HCT116 (cell line): Measurements from ENCODE around the gene PRKCA. TPM values are rescaled to one million over a fixed set of nuclear protein-coding genes. Genes with fewer than 3 reads are reported as not detected.

Source experiments
- ATAC-seq: fragments of 200-7000 bp; cut with Tn5 transposase; 2 replicates; pipeline ENCODE4 v1.9.1; 2020; ENCODE audit warnings: mild to moderate bottlenecking, moderate library complexity
- BruUV-seq: library from RNA; stranded (reverse); fragments of 400-500 nt; replicated peaks from 2 replicates; lab custom pipeline; 2021; lab: Mats Ljungman, UMichigan
- CTCF ChIA-PET: fragments of 300-600 bp; sonication (Branson Sonifier 250); formaldehyde crosslinking; loops from one replicate; lab custom pipeline; 2021; ENCODE audit warnings: antibody characterized with exemption; lab: Charles Lee
- POLR2A ChIA-PET: fragments of 300-600, 350-600 bp; sonication (Branson Sonifier 250); formaldehyde crosslinking; loops from one replicate; lab custom pipeline; 2021; ENCODE audit warnings: antibody characterized with exemption; lab: Charles Lee
- RAD21 ChIA-PET, 2 experiments: fragments of 300-600 bp; sonication (Branson Sonifier 250); formaldehyde crosslinking; loops; one replicate each; lab custom pipeline; 2023; ENCODE audit warnings: low total read pairs in 2 of 2; ENCODE audit not compliant: uncharacterized antibody in 2 of 2, unreplicated experiment in 2 of 2, low non-redundant PET in 1 of 2; lab: Charles Lee
- DNase-seq: peaks from one replicate; pipeline ENCODE4 v3.0.0-alpha.2; 2010; ENCODE audit warnings: low read depth, low spot score
- H2AFZ ChIP-seq: fragments of 200-600 bp; shearing (Covaris generic), sonication (generic); 2 replicates; pipeline ENCODE4 v1.6.1; 2017; ENCODE audit warnings: low read depth, mixed run types, mixed read lengths, antibody characterized with exemption, low read length; ENCODE audit not compliant: poor library complexity, severe bottlenecking
- H3K27ac ChIP-seq: 2 replicates; pipeline ENCODE4 v1.5.1; 2012; ENCODE audit warnings: low read depth, low read length
- H3K27me3 ChIP-seq: fragments of 200-600 bp; sonication (generic); 2 replicates; pipeline ENCODE4 v1.6.1; 2016; ENCODE audit warnings: mixed run types, low read length, mixed read lengths; ENCODE audit not compliant: insufficient read depth
- H3K36me3 ChIP-seq, 2 experiments: fragments of 200-500 bp in 1 of 2; fragments of 200-600 bp in 1 of 2; sonication (Bioruptor generic) in 1 of 2; sonication (generic) in 1 of 2; 2 replicates each; pipeline versions ENCODE4 v1.5.1 to v1.6.1; 2014 to 2016; ENCODE audit warnings: low read length in 2 of 2, inconsistent platforms in 1 of 2, mixed read lengths in 1 of 2, mixed run types in 1 of 2; ENCODE audit not compliant: insufficient read depth in 2 of 2, control insufficient read depth in 1 of 2
- H3K4me1 ChIP-seq, 2 experiments: fragments of 200-600 bp in 1 of 2; sonication (generic) in 1 of 2; 2 replicates each; pipeline versions ENCODE4 v1.5.1 to v1.6.1; 2012 to 2017; ENCODE audit warnings: low read length in 2 of 2, inconsistent platforms in 1 of 2, mild to moderate bottlenecking in 1 of 2, mixed read lengths in 1 of 2, mixed run types in 1 of 2, moderate library complexity in 1 of 2; ENCODE audit not compliant: insufficient read depth in 2 of 2, control insufficient read depth in 1 of 2
- H3K4me2 ChIP-seq: fragments of 200-600 bp; sonication (generic); 2 replicates; pipeline ENCODE4 v1.6.1; 2017; ENCODE audit warnings: mixed run types, low read length, mixed read lengths
- H3K4me3 ChIP-seq, 2 experiments: fragments of 200-600 bp in 1 of 2; sonication (generic) in 1 of 2; replicated peaks in 1 of 2; 2 replicates each; pipeline ENCODE4 v1.5.1; 2011 to 2016; ENCODE audit warnings: low read length in 2 of 2, control low read depth in 1 of 2, low read depth in 1 of 2, mild to moderate bottlenecking in 1 of 2, mixed read lengths in 1 of 2, mixed run types in 1 of 2
- H3K79me2 ChIP-seq: fragments of 200-600 bp; sonication (generic); 2 replicates; pipeline ENCODE4 v1.6.1; 2017; ENCODE audit warnings: mild to moderate bottlenecking, mixed run types, low read length, moderate library complexity, mixed read lengths; ENCODE audit not compliant: insufficient read depth
- H3K9ac ChIP-seq: fragments of 200-600 bp; sonication (generic); 2 replicates; pipeline ENCODE4 v1.6.1; 2016; ENCODE audit warnings: low read length, mixed read lengths
- H3K9me2 ChIP-seq: fragments of 200-600 bp; sonication (generic), shearing (Covaris generic); 2 replicates; pipeline ENCODE4 v1.6.1; 2017; ENCODE audit warnings: mixed run types, mild to moderate bottlenecking, moderate library complexity; ENCODE audit not compliant: insufficient read depth
- H3K9me3 ChIP-seq, 2 experiments: fragments of 200-500 bp in 1 of 2; fragments of 200-600 bp in 1 of 2; sonication (Bioruptor generic) in 1 of 2; sonication (generic) in 1 of 2; 2 replicates each; pipeline ENCODE4 v1.6.1; 2014 to 2017; ENCODE audit warnings: low read length in 2 of 2, mixed read lengths in 2 of 2, inconsistent platforms in 1 of 2, low read depth in 1 of 2, mild to moderate bottlenecking in 1 of 2, mixed run types in 1 of 2, moderate library complexity in 1 of 2; ENCODE audit not compliant: control insufficient read depth in 1 of 2, insufficient read depth in 1 of 2
- H4K20me1 ChIP-seq: fragments of 200-600 bp; sonication (generic), shearing (Covaris generic); 2 replicates; pipeline ENCODE4 v1.6.1; 2017; ENCODE audit warnings: mixed run types, mild to moderate bottlenecking, moderate library complexity; ENCODE audit not compliant: insufficient read depth
- ATF3 ChIP-seq: IDR thresholded peaks from 2 replicates; pipeline ENCODE4 v1.6.1; 2012
- CBX3 ChIP-seq: IDR thresholded peaks from 2 replicates; pipeline ENCODE4 v1.6.1; 2012; ENCODE audit warnings: low read depth
- CEBPB ChIP-seq: IDR thresholded peaks from 2 replicates; pipeline ENCODE4 v1.6.1; 2012; ENCODE audit warnings: low read depth
- EGR1 ChIP-seq: IDR thresholded peaks from 2 replicates; pipeline ENCODE4 v1.6.1; 2012; ENCODE audit warnings: low read depth
- EZH2 ChIP-seq: fragments of 200-600 bp; sonication (generic); IDR thresholded peaks from 2 replicates; pipeline ENCODE4 v1.6.1; 2017; ENCODE audit warnings: antibody characterized with exemption, mixed run types
- FOSL1 ChIP-seq: IDR thresholded peaks from 2 replicates; pipeline ENCODE4 v1.6.1; 2012; ENCODE audit warnings: low read depth
- REST ChIP-seq: IDR thresholded peaks from 2 replicates; pipeline ENCODE4 v1.6.1; 2012; ENCODE audit warnings: low read depth
- SP1 ChIP-seq: IDR thresholded peaks from 2 replicates; pipeline ENCODE4 v1.6.1; 2012; ENCODE audit warnings: low read depth
- SRF ChIP-seq: IDR thresholded peaks from 2 replicates; pipeline ENCODE4 v1.6.1; 2012; ENCODE audit warnings: low read depth
- YY1 ChIP-seq: IDR thresholded peaks from 2 replicates; pipeline ENCODE4 v1.6.1; 2011; ENCODE audit warnings: low read length, low read depth, moderate library complexity, mild to moderate bottlenecking; ENCODE audit not compliant: insufficient replicate concordance; ENCODE audit errors: extremely low read depth
- intact Hi-C: fragments of 100-400 bp; cut with micrococcal nuclease; formaldehyde crosslinking; loops from 2 replicates; pipeline ENCODE4 v1.10.0; 2022
- total RNA-seq: library from RNA; stranded (reverse); gene quantifications from one replicate; pipeline ENCODE4 v1.2.1, GENCODE V29; 2021; ENCODE audit not compliant: unreplicated experiment

Gene PRKCA
- total RNA-seq, 1 experiment from 2014 or later: 18.8 TPM

GRCh38 chr17:66435182-66435581, 132.8 kb downstream of the PRKCA start:
- Histone ChIP-seq H3K4me3 (no peak overlapping the region), H3K4me2 (no peak overlapping the region), H3K9me2 (no peaks in the 10 kb centered on the region), H2AFZ (no peak overlapping the region), H3K27me3 (0 out of 2 replicates have a peak, but pooled peaks cover 5% of the 10 kb centered on the region), H3K27ac (no peak overlapping the region), H3K4me1 (no peaks in the 10 kb centered on the region), H3K36me3 (no peaks in the 10 kb centered on the region), H3K79me2 (no peaks in the 10 kb centered on the region), H4K20me1 (no peaks in the 10 kb centered on the region), H3K9ac (no peak overlapping the region), H3K9me3 (no peaks in the 10 kb centered on the region)
- no peak for ATAC-seq
- ChIA-PET RAD21 (no interaction called here), POLR2A (no interaction called here), CTCF (interaction anchor here (1.3 kb wide), 1 partner anchor 14 kb away, joined by 3 read pairs; no protein-coding TSS in a partner anchor)
- BruUV-seq: no TSS peak
- no peak for TF ChIP-seq EZH2
- TF ChIP-seq ATF3: no peak
- TF ChIP-seq FOSL1: no peak
- DNase-seq: no peak
- intact Hi-C loops: no loop called here

GRCh38 chr17:66436631-66437030, 134.2 kb downstream of the PRKCA start:
- Histone ChIP-seq H3K9me3 (no peaks in the 10 kb centered on the region), H3K79me2 (no peaks in the 10 kb centered on the region), H3K4me2 (no peak overlapping the region), H3K9ac (no peak overlapping the region), H3K27me3 (0 out of 2 replicates have a peak, but pooled peaks cover 5% of the 10 kb centered on the region), H2AFZ (no peak overlapping the region), H4K20me1 (no peaks in the 10 kb centered on the region), H3K9me2 (no peaks in the 10 kb centered on the region), H3K4me1 (no peaks in the 10 kb centered on the region), H3K4me3 (no peak overlapping the region), H3K27ac (no peak overlapping the region), H3K36me3 (no peaks in the 10 kb centered on the region)
- DNase-seq (no peak), ATAC-seq (no peak)
- intact Hi-C loops: no loop called here
- CTCF ChIA-PET: no interaction called here
- no TSS peak for BruUV-seq
- TF ChIP-seq YY1 (no peak), SP1 (no peak), EZH2 (no peak), CEBPB (no peak), REST (no peak), EGR1 (no peak), CBX3 (no peak), ATF3 (no peak), SRF (no peak)
- POLR2A ChIA-PET: interaction anchor here (0.6 kb wide), 1 partner anchor 227 kb away, joined by 3 read pairs; no protein-coding TSS in a partner anchor
- RAD21 ChIA-PET: interaction anchor here in 1 of 2 experiments (0.6 kb wide), 1 partner anchor 21 kb away, joined by 6 read pairs; no protein-coding TSS in a partner anchor
